GM18508 (cell line): Measurements from ENCODE around the gene CPT1B.

Experiments
- ATAC-seq: cut with Tn5 transposase; IDR thresholded peaks from one replicate; pipeline ENCODE4 v1.9.1; 2021; ENCODE audit warnings: moderate number of reproducible peaks; ENCODE audit not compliant: insufficient read depth, unreplicated experiment

CPT1B gene

DNA sequence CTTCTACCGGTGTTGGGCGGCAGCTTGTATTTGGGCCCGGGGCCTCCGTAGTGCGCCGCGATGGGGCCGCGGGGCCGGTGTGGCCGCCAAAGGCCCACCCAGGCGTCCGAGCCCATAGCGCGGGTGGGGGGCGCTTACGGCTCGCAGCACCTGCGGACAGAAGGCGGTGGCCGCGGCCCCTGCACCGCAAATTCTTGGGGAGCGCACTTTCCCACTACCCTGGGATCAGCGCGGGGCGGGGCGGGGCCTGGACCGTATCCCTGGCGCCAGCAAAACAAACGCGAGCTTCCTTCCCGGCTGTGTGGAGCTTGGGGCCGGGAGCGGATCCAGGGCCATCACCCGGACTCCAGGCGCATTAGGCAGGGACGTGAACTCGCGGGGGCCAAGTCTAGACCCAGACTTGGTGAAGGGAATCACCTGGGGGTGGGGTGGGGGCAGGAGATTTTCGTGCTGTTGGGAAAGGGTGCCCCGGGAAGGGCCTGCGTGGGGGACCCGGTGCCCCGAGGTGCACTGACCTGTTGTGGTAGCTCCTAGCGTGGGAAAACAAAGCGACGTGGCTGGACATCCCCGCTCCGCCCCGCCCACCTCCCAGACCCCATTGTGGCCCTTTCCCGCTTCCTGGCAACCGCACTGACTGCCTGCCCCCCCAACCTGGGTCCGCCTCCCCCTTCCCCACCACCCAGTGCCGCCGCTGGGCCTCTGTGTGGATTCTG, 46.1 kb downstream of the CPT1B start:
- ATAC-seq = no peak

DNA sequence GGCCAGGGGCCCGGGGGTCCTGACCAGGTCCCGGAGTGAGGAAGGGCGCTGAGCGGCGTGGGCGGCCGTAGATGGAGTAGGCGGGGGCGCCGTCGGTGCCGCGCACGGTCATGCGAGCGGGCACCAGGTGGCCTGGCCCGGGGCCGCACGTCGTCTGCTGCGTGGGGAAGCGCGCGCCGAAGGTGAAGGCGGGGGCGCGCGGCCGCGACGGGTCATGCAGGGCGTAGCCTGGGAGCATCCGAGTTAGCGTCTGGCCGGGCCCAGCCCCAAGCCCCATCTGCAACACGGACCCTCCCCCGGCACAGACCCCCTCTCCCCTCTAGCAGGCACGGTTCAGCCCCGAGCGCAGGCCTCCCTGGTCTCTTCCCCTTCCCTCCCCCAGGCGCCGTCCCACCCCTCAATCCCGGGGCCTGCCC, 46.7 kb downstream of the CPT1B start:
- no peak for ATAC-seq

DNA sequence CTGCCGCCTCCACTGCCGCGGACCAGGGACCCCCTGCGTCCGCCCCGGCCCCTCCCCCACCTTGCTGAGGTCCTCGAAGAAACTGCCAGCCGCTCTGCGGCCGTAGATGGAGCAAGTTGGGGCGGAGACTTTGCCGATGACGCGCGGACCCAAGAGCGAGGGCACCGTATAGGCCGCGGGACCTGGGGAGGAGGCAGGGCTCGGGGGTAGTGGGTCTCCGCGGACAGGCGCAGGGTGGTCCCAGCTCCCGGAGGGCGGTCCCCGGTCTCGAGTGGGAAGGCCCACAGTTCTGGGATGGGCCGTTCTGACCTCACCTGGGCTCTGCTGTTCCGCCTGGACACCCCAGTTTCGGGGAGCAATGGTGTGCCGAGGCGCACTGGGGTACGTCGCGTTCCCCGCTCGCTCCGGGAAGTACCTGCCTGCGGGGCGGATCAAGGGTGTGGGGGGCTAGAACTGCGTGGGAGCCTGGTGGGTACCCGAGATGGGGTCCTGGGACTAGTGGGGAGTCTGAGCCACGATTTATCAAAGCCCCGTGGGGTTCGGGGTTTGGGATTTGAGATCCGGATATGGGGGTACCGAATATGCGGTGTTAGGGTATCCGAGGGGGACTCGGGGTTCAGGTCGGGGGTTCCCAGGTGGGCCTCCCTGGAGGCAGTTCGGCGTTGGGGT, 47.2 kb downstream of the CPT1B start:
- no peak for ATAC-seq

DNA sequence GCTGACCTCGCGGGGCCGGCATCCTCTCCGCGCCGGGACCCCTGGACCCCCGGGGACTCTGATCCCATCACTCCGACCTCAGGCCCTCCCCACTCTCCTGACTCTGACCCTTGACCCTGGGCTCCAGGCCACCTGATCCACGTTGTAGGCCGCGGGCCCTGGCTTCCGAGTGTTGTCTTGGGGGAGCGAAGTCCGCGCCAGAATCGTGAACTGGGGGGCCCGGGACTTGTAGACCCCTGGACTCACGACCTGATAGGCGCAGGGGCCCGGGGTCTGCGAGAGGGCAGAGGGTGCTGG, 47.7 kb downstream of the CPT1B start:
- no peak for ATAC-seq

DNA sequence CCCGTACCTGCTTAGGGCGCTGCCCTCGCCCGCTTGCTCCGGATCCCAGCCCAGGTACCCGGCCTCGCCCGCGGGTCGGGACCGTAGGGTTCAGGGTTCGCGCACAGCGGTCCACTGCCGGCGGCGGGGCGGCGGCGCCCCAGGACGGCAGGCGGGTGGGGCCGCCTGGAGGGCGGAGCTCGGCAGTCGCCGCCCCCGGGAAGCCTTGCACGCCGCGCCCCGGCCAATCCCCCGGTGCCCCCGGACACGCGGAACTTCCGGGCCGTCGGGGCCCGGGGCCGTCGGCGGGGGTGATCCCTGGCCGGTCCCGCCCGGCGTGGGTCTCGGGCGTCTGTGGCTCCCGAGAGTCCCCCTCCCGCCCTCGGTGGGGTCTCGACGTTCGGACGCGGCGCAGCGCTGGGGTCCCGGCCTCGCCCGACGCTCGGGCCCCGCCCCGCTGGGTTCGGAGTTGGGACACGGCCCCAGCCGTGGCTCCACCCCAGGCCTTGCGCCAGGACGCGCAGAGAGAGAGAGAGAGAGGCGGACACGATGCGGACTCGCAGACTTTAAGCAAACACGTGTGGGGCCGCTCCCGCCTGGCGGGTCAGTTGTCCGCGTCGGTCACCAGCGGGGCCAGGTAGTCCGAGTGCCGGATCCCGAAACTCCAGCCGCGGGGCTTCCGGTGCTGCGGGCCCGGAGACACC, 48.2 kb downstream of the CPT1B start, which contains the start of gene TYMP:
Gene TYMP (minus strand): TSS at position 116 of the 683 bp plus-strand sequence. CDS start 303 bp downstream, outside the sequence.
- no peak for ATAC-seq

DNA sequence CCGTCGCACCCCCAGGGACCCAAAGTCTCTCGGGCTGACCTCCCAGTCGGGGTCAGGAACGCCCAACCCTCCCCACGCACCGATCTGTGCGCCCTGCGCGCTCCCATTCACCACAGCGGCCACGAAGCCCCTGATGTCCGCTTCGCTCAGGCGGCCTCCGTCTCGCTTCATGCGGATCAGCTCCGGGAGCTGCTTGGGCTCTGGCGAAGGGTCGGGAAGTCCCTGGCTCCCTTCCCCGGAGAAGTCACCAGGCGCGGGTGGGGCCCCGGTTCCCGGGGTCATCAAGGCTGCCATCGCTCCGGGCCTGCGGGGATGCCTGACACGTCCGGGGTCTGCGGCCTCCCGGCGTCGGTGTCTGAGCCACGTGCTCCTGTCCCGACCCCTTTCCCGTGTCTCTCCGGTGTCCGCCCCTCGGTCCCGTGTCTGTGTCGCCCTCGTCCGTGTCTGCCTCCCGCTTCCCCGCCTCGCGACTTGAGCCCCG, 48.8 kb downstream of the CPT1B start:
- no peak for ATAC-seq

DNA sequence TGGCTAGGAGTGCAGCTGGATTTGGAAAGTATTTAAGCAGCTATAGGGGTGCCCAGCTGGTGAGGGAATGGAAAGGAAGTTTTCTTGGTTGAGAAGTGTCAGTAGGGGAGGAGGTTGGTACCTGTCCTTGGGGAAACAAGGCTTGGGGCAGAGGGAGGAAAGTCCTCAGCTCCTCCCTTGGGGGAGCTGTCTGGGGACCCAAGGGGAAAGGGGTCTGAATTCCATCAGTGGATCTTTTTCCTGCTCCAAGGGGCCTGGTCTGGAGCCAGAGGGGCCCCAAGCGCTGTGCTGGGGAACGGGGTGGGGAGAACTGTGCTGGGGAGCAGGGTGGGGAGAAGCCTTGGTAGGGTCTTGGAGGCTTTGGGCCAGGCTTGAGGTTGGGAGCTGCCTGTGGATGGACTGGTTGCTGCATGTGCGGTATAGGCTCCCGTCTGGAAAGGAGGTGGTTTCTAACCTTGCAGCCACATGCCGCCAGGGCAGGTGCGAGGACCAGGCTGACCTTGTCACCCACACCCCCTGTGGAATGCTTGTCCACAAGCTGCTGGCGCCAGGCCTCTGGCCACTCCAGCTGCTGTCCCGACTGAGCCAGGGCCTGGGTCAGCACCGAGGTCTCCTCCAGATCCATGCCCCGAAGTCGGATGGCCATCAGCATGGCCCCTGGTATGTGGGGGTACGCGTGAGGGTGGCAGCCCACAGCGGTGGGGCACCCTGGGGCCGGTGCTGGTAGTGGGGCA, 49.4 kb downstream of the CPT1B start:
- ATAC-seq = no peak

DNA sequence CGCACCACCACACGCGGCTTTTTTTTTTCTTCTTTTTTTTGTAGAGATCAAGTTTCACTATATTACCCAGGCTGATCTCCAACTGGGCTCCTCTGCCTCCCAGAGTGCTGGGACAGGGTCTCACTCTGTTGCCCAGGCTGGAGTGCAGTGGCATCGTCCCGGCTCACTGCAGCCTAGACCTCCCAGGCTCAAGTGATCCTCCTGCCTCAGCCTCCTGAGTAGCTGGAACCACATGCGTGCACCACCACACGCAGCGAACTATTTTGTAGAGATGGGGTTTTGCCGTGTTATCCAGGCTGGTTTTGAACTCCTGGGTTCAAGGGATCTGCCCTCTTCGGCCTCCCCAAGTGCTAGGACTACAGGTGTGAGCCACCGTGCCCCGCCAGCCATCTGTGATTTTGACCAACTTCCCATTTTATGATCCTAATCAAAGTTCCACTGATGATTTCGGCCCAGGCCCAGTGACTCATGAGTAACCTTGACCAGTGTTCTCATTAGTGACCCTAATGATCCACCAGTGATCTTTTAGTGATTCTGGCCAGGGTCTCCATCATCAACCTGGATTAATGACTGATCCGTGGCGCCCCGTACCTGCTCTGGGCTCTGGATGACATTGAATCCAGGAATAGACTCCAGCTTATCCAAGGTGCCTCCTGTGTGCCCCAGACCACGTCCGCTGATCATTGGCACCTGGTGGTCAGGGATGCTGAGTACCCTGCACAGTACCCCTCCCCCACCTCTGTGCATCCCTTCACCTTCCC, 50.1 kb downstream of the CPT1B start:
- no peak for ATAC-seq

DNA sequence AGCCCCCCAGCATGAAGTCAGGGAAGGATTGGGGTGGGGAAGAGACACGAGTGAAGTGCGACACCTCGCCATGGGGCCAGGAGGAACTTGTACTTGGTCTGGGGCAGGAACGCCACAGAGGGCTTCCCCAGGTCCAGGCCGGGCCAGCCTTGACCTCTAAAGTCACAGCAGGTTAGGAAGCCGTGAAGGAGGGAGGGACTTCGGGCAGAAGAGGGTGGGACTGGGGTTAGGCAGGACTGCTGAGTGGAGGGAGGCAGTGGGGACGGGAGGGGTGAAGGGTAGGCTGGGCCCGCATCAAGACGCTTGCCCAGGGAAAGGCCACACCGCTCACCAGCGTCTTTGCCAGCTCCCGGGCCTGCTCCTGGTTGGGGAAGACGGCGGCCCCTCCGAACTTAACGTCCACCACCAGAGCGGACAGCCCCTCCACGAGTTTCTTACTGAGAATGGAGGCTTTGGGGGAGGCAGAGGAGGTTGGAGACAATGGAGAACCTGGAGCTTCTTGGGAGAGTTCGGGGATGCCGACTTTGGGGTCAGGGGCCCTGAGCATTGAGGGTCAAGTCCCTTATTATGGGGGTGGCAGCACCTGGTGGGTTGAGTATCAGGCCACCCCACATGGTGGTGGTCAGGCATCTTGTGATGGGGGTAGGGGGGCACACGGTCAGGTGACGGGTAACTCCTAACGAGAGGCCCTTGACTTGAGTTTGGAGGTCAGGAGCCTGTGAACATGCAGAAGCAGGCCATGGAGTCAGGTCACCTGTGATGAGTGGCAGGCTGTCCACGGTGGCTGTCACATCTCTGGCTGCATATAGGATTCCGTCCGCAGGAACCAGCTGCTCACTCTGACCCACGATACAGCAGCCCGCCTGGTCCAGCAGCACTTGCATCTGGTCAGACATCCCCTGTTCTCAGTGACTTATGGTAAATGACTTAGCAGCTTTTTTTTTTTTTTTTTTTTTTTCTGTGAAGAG, 51.1 kb downstream of the CPT1B start:
- no peak for ATAC-seq

DNA sequence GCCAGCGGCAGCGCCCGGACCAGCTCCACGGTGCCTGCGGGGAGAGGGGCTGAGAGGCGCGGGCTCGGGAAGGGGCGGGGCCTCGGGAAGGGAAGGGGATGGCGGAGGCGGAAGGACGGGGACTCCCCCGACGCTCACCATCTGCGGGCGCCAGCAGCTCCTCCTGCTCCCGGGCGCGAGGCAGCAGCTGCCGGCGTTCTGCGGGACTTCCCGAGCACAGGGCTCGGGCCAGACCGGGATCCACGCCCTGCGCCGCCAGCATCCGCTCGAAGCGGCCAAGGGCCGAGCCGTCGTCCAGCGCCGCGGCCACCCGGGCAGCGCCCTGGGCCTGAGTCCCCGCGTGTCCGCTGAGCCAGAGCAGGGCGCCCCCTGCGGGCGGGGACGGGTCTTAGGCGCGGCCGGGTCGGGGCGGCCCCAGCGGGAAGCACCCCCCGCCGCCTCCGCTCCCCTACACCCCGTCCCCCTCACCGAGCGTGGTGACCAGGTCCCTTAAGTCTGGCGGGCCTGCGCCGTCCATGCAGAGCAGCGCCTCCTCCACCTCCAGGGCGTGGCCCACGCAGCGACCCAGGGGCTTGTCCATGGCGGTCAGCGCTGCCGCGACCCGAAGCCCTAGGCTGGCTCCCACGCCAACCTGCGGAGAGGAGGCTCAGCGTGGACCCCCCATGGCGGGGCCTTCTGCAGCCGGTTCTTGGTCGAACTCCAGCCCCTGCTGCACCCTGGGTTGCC, 52.0 kb downstream of the CPT1B start:
- no peak for ATAC-seq

DNA sequence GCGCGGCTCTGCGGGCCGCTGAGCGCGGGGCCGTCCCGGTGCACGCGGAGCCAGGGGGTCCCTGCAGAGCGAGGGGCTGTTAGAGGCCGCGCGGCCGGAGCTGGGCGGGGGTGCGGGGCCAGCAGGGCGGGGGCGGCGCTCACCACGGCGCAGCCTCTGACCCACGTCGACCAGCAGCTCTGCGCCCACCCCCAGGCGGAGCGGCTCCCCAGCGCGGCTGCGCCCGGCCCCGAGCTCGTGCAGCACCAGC, 52.4 kb downstream of the CPT1B start:
- no peak for ATAC-seq

DNA sequence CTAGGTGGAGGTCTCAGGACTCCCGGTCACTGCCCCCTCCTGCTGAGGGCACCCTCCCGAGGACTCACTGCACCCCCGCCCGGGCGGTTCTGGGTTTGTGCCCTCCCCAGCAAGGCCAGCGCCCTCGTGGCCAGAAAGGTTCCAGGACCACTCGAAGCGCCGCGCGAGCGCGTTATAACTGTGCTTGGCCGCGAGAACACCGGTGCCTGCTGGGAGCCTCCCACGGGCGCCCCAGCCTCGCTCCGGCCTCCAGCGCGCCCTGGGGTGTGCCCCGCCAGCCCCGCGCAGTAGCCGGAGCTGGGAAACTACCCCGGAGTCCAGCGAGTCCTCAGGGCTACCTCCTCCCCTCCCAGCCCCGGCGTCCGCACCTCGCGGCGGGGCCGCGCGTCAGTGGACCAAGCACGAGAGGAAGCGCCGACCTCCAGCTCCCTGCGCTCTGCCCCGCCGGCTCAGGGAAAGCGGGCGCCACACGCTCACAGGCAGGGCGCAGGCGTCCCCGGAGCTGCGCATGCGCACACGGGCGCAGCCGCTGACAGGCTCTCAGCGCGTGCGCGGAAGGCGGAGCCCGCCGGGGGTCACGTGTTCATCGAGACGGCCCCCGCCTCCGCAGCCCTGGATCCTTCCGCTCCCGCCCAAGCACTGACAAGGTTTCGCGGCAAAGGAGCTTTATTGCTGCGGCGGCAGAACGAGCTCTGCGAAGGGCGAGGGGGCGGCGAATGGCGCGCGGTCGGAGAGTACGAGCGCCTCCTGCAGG, 52.9 kb downstream of the CPT1B start, which contains the start of gene SCO2:
Gene SCO2 (minus strand): TSS at position 495 of the 754 bp plus-strand sequence. CDS start 1,187 bp downstream, outside the sequence.
- ATAC-seq = no peak

DNA sequence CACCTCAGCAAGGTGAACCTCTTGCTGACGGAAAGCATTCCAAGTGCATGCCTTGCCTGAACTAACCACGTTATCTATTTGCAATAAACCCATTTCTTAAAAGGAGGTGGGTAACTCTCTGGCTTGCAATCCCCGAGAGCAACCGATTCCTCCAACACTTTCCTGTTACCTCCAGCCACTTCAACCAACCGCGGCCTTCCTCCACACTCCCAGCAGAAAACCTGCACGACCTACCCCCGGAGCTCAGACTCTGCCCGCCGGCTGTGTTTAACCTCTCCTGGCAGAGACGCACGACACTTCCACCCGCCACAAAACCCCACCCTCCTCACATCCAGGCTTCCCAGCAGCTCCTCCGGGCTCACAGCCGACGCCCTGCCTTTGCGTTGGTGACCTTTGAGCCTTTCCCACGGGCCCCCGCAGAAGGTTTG, 53.5 kb downstream of the CPT1B start:
- ATAC-seq = no peak

DNA sequence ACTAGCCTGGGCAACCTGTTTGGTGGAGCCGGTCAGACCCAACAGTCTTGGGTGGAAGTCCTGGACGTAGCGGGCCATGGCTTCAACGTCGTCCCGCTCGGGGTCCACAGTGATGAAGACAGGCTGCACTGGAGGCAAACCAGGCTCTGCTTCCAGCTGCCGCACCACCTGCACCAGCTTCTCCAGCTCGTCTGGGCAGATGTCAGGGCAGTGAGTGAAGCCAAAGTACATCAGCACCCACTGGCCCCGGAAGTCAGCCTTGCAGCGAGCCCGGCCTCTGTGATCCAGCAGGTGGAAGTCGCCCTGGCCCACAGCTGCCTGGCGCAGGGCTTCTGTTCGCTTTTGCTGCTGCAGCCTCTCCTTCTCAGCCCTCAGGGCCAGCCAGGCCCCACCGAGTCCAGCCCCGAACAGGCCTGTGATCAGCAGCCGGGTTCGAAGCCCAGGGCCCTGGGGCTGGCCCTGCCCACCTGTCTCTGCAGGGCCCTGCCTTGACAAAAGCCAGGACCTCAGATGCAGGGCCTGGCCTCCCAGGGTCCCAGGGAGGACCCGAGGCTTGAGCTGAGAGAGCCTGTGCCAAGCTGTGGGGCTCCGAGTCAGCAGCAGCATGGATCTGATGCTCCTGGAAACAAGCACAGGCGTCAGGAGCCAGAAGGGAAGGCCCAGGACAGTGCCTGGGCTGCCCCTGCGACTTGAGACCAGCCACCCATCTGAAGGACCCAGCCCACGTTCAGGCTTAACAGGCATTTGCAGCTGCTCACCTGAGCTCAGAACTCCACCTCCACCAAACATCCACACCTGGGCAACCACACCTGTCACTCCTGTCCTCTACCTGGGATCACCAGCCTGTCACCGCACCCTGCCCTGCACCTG, 54.2 kb downstream of the CPT1B start:
- ATAC-seq = no peak

DNA sequence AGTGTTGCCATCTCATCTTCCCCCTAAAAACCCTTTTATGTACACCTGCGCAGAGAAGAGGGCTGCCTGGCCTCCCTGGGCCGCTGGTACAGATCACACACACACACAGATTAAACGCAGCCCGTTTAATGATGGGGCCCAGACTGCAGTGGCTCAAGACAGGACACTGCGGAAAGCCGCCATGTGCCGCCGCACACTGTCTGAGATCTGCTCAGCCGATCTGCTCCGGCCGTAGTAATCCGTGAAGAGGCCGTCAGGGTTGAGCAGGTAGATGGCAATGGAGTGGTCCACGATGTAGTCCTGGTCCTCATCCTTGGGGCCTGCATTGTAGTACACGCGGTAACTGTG, 54.8 kb downstream of the CPT1B start:
- ATAC-seq = no peak

DNA sequence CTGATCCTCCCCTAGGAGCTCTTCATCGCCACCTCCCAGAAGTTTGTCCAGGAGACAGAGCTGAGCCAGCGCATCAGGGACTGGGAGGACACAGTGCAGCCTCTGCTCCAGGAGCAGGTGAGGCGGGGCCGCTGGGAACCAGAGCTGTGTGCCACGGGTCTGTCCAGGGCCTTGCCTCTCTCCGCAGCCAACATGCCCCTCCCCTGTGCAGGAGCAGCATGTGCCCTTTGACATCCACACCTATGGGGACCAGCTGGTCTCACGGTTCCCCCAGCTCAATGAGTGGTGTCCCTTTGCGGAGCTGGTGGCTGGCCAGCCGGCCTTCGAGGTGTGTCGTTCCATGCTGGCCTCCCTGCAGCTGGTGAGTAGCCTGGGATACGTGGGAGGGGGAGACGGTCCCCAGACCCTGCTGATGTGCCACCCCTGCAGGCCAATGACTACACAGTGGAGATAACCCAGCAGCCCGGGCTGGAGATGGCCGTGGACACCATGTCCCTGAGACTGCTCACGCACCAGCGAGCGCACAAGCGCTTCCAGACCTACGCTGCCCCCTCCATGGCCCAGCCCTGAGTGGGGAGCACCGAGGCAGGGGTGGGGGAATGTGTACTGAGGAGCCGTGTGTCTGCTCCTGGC, 55.3 kb downstream of the CPT1B start:
- no peak for ATAC-seq
